GM15510 (cell line): ENCODE data around the gene TEX13C.

ENCODE experiments used
- POLR2A ChIP-seq: IDR thresholded peaks from 3 replicates; pipeline ENCODE4 v1.6.1; 2011; ENCODE audit warnings: borderline replicate concordance; ENCODE audit not compliant: insufficient read length; ENCODE audit errors: extremely low read depth

The TEX13C gene

GRCh38 chrX:125319646-125320521, at the start of gene TEX13C:
Gene TEX13C (plus strand): TSS chrX:125319871. CDS start chrX:125320120, 249 bp downstream.
- TF ChIP-seq POLR2A: no peak

DNA sequence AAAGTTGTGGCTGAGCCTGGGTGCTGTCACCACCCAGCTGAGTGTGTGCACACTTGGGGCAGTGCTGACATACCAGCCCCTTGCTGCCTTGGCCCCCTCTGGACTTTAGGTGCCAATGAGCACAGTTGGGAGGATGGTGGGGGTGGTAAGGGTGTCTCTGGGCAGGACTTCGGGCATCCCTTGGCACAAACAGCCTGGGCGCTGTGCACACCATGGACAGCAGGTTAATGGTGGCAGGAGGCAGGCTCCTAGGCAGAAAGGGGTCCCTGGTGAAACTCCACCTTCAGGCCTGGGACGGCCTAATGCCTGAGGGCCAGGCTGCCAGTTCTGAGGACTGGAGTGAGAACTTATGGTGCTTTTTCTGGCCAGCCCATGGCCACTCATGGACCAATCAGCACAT, 32.4 kb upstream of the TEX13C start:
- no peak for TF ChIP-seq POLR2A

- TF ChIP-seq POLR2A: no peak
Observed at GRCh38 chrX:125288343-125288742, 31.3 kb upstream of the TEX13C start.

- TF ChIP-seq POLR2A: no peak
Observed at GRCh38 chrX:125289209-125289608, 30.5 kb upstream of the TEX13C start.

DNA sequence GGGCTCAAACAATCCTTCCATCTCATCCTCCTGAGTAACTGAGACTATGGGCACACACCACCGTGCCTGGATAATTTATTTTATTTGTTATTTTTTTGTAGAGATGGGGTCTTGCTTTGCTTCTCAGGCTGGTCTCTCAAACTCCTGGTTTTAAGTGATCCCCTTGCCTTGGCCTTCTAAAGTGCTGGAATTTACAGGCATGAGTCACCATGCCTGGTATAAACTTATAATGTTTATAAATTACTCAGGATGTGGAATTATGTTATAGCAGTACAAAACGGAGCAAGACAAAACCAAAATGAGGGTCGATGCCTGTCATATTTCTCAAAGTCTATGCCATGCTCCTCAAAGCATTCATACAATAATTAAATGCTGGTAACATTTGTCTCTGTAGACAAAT, 29.8 kb upstream of the TEX13C start:
- TF ChIP-seq POLR2A: no peak

- TF ChIP-seq POLR2A: no peak
Observed at GRCh38 chrX:125291124-125291523, 28.5 kb upstream of the TEX13C start.

DNA sequence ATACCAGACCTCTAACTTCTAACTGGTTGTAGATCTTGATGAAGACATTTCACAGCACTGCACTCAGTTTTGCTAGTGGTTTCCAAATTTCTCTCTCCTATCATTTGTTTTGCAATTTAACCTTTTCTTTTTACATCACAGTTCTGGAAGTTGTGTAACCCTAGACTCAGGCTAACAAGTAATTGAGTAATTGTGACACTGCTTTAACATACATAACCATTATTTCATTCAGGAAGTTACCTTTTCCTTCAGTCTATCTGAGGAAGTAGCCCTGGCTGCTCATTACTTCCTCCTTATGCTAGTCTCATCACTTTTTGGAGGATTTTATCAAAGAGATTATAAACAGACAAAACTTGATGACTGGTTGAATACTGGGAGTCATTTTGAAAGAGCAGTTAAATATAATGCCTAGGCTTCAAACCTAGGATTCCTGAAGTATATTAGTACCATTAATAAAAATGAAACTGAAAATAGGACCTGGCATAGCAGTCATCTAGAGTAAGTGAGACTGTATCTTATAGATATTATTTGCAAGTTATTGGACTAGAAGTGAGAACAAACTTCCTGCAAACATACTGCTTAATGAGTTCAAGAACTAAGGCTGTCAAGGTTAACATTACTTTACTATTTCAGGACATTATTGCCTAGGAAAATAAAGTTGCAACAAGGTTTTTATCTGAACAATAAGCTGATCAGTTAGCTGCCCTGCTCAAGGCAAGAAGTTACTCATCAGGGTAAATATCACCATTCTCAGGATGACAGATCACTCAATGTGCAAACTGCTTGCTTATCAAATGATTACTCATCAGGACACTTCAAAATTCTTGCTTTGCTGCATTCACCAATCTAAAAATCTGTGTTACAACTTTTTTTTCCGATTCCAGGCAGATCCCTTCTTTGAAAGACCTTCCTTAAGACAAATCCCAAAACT, 25.6 kb upstream of the TEX13C start:
- TF ChIP-seq POLR2A: no peak

GRCh38 chrX:125295337-125295736, 24.3 kb upstream of the TEX13C start:
- no peak for TF ChIP-seq POLR2A

- no peak for TF ChIP-seq POLR2A
Observed at GRCh38 chrX:125298871-125299270, 20.8 kb upstream of the TEX13C start.

DNA sequence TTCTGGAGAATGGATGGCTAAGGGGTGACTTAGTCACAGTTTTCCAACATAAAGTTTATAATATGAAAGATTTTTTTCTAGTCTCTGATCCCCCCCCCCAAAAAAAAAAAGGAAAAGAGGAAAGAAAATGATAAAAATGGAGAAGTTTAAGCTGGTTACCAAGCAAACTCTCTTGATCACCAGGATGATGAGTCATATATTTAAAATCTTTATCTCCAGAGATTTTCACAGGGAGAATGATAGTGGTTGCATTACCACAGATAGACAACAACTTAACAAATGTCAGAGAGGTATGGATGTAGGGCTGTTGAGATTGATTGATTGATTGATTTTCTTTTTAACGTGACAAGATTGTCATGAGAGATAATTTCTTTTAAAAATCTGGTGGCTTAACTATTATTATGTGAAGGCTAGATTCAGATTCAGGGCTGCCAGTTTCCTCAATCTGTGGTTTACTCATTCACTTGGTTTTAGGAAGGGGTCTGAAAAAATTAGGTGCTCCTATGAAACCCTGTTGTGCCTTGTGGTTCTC, 13.3 kb upstream of the TEX13C start:
- no peak for TF ChIP-seq POLR2A

DNA sequence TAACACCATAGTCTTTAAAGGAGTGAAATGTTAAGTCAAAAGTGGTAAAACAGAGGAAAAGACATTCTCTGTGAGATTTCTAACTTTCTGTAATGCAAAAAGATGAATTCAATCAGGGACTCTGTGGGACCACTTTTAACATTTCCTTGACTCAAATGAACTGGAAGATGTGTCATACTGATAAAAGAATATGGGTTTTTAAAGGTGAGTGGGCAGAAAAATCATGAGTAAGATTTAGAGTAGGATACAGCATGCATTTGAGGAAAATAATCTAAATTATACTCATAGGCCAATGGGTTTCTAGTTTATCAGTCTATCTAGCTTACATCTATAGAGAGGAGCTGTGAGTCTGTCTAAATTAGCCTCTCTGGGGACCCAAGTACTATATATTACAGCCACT, 11.0 kb upstream of the TEX13C start:
- TF ChIP-seq POLR2A: no peak

DNA sequence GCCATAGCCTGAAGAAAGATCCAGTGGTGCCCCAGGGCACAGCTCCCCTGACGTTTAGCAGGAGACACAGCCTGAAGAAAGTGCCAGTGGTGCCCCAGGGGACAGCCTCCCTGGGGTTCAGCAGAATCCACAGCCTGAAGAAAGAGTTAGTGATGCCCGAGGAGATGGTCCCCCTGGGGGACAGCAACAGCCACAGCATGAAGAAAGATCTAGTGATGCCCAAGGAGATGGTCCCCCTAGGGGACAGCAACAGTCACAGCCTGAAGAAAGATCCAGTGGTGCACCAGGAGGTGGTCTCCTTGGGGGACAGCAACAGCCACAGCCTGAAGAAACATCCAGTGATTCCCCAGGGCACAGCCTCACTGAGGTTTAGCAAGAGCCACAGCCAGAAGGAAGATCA, 2.8 kb downstream of the TEX13C start:
- TF ChIP-seq POLR2A: no peak

GRCh38 chrX:125326599-125326998, 6.9 kb downstream of the TEX13C start:
- no peak for TF ChIP-seq POLR2A

DNA sequence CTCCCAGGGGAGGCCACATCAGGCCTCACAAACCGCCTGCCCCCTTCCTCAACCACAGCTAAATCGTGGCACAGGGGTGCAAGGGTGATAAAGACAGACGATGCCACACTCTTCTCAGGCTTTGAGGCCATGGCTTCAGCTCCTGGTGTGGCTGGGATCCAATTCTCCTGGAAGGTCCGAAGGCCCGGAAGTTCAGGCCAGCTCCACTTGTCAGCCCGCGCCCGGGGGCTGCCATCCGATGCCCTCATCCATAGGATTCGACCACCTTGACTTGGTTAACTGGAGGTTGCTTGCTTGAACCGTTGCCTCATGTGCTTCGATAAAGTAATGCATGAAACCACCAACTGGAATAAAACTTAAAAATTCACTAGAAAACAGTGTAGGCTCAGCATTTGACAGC, 8.2 kb downstream of the TEX13C start:
- TF ChIP-seq POLR2A: no peak

GRCh38 chrX:125333583-125333982, 13.9 kb downstream of the TEX13C start:
- no peak for TF ChIP-seq POLR2A

GRCh38 chrX:125340490-125340889, 20.8 kb downstream of the TEX13C start:
- TF ChIP-seq POLR2A: no peak

- TF ChIP-seq POLR2A: no peak
Observed at GRCh38 chrX:125374169-125374568, 54.5 kb downstream of the TEX13C start.
